Stomach (tissue), 9 donors: Measurements from ENCODE around the gene RPTOR. TPM values are rescaled to one million over a fixed set of nuclear protein-coding genes. Genes with fewer than 3 reads are reported as not detected.

Experiments used
- DNase-seq, 2 donors: peaks; one replicate each; pipeline versions ENCODE4 v3.0.0 to v3.0.0-alpha.2; 2013 to 2019
- H3K27ac ChIP-seq, 5 donors: fragments of 200-600 bp in 4 of 5; sonication (generic) in 4 of 5; one replicate each; pipeline ENCODE4 v1.5.1; 2013 to 2019; ENCODE audit warnings: mild to moderate bottlenecking in 1 of 5, moderate library complexity in 1 of 5
- H3K27me3 ChIP-seq, 3 donors: fragments of 200-600 bp; sonication (generic); one replicate each; pipeline ENCODE4 v1.5.1; 2017 to 2019; ENCODE audit warnings: mixed run types in 1 of 3
- H3K36me3 ChIP-seq, 4 donors: fragments of 200-600 bp; sonication (generic); 1 replicate in 3 of 4; 2 replicates in 1 of 4; pipeline ENCODE4 v1.5.1; 2016 to 2019
- H3K4me1 ChIP-seq, 4 donors: fragments of 200-600 bp; sonication (generic); one replicate each; pipeline ENCODE4 v1.5.1; 2016 to 2019
- H3K4me3 ChIP-seq, 4 donors: fragments of 200-600 bp; sonication (generic) in 3 of 4; one replicate each; pipeline ENCODE4 v1.5.1; 2016 to 2019; ENCODE audit warnings: mild to moderate bottlenecking in 1 of 4
- H3K9me3 ChIP-seq, 4 donors: fragments of 200-600 bp; sonication (generic); one replicate each; pipeline ENCODE4 v1.5.1; 2016 to 2019
- EP300 ChIP-seq: sonication (generic); formaldehyde crosslinking; IDR thresholded peaks from one replicate; pipeline ENCODE4 v1.6.1; 2017; ENCODE audit warnings: antibody characterized with exemption
- POLR2A ChIP-seq, 4 donors: fragments of 450-650 bp; IDR thresholded peaks; one replicate each; pipeline ENCODE4 v1.6.1; 2016; ENCODE audit warnings: antibody characterized with exemption in 4 of 4, control low read depth in 2 of 4, mild to moderate bottlenecking in 1 of 4, moderate library complexity in 1 of 4
- POLR2AphosphoS5 ChIP-seq, 3 donors: sonication (generic); formaldehyde crosslinking; IDR thresholded peaks; one replicate each; pipeline ENCODE4 v1.6.1; 2016; ENCODE audit warnings: antibody characterized with exemption in 3 of 3
- WGBS, 5 donors: extraction: QIAGEN DNeasy Blood & Tissue Kit in 3 of 5; methylation state at CpG; one replicate each; pipeline versions ENCODE4 v1.1.5 to v1.1.7; 2013 to 2018; 5-methylcytosine and 5-hydroxymethylcytosine counted together
- intact Hi-C: fragments of 100-400 bp; cut with DNase I; formaldehyde crosslinking; loops from one replicate; pipeline ENCODE4 v1.15.1; 2023; ENCODE audit warnings: low total_unique reads
- polyA plus RNA-seq, 3 donors: library from polyadenylated mRNA; stranded (reverse); fragments of 200-250 nt; gene quantifications; one replicate each; pipeline ENCODE4 v1.2.3, GENCODE V29; 2013
- total RNA-seq, 5 donors: library from RNA; depleted of rRNA; stranded (reverse); fragments of >200 nt; gene quantifications; one replicate each; pipeline versions ENCODE4 v1.1.0 to v1.2.3, GENCODE V29; 2014 to 2016
- TF ChIP-seq, protein P1 (sequence below), 7 experiments: fragments of 450-650 bp in 4 of 7; fragments of 200-600 bp in 3 of 7; sonication (generic) in 3 of 7; IDR thresholded peaks; one replicate each; pipeline ENCODE4 v1.5.1; 2016 to 2019; ENCODE audit warnings: antibody characterized with exemption in 7 of 7, control low read depth in 2 of 7, mild to moderate bottlenecking in 1 of 7
- donor health status: healthy with polysubstance abuse.
- donor health status: Bipolar disorder and iron deficiency.
- donor health status: healthy.

RPTOR gene
- total and polyA plus RNA-seq, 8 donors, result 3.8 to 103 (median 19.3) TPM

DNA sequence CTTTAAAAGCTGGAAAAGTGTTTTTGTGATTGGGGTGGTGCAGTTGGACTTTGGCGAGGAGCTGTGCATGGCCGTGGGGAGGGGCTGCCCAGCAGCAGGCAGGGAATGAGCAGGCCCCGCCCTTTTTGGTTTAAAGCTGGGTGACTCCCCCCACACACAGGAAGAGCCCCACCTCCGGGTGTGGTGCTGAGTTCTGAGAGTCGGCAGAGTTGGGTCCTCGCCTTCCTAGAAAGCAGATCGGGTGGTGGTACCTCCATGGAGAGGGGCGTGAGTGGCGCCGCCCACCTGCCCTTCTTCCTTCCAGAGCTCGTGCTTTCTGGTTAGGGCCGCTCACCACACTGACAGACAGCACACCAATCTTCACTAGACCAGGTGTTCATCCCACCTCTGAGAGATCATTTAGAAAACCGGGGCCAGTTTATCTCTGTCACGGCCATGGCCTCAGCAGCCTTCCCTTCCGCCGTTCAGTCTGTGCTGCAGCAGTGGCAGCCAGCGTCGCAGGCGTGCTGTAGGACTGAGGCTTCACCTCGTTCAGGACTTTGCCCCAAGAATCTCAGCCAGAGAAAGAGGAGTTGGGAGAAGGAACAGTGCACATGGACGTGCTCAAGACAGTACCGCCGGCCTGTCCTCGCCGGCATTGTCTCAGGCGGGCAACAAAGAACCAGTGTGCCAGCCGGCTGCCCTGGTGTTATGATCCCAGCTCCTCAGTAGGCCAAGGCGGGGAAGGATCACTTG lies 303.0 kb downstream of the RPTOR start:
- H3K4me1 ChIP-seq, result no peaks in the 10 kb centered on the region
- H3K9me3 ChIP-seq, result no peaks in the 10 kb centered on the region
- no peaks in the 10 kb centered on the region for H3K27me3 ChIP-seq
- intact Hi-C loops, result no loop called here
- WGBS, 5 donors, result 69 to 84% (median 78%) methylated on average over 18 to 28 of the region's 28 CpGs
- H3K4me3 ChIP-seq, result no peak overlapping the region
- peaks cover 0 to 72% (median 54%) of the 10 kb centered on the region in 4 donors for H3K36me3 ChIP-seq
- TF ChIP-seq, protein P1, sequence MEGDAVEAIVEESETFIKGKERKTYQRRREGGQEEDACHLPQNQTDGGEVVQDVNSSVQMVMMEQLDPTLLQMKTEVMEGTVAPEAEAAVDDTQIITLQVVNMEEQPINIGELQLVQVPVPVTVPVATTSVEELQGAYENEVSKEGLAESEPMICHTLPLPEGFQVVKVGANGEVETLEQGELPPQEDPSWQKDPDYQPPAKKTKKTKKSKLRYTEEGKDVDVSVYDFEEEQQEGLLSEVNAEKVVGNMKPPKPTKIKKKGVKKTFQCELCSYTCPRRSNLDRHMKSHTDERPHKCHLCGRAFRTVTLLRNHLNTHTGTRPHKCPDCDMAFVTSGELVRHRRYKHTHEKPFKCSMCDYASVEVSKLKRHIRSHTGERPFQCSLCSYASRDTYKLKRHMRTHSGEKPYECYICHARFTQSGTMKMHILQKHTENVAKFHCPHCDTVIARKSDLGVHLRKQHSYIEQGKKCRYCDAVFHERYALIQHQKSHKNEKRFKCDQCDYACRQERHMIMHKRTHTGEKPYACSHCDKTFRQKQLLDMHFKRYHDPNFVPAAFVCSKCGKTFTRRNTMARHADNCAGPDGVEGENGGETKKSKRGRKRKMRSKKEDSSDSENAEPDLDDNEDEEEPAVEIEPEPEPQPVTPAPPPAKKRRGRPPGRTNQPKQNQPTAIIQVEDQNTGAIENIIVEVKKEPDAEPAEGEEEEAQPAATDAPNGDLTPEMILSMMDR (IDR thresholded peaks at IDR 0.05), result no peak
- TF ChIP-seq POLR2AphosphoS5 (IDR thresholded peaks at IDR 0.05) (no peak), EP300 (no peak), POLR2A (IDR thresholded peaks at IDR 0.05) (no peak)
- DNase-seq, result peak in 1 of 2 donors; percentile 65
- H3K27ac ChIP-seq, result no peak overlapping the region

DNA sequence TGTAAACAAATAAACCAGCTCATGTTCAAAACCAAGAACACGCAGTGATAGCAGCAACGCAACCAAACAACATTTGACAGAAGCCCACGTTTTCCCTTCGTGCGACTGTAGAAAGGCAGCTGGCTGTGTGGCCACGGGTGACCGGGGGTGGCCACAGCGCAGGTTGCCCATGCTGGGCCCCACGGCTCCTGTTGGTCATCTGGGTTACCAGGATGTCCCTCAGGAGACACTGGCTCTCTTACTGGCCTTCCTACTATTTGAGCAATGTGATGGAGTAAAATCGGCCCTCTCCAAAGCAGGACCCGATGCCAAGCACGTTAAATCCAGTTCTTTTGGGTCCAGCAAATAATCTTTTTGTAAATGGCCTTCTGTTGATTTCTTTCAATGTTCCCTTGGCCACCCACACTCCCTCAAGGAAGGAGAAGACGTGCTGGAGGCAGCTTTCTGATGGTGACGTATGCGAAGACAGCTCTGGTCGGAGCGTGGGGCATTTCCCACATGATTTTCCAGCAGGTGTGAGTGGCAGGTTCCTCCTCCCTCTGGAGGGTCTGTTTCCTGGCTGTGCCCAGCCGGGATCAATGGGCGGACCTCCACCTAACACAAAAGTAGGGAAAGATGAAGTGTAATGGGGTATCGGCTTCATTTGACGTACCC lies 303.9 kb downstream of the RPTOR start:
- Histone ChIP-seq H3K4me1 (no peaks in the 10 kb centered on the region), H3K27ac (no peak overlapping the region), H3K4me3 (no peak overlapping the region), H3K36me3 (peaks cover 0 to 70% (median 53%) of the 10 kb centered on the region in 4 donors), H3K27me3 (no peaks in the 10 kb centered on the region), H3K9me3 (no peaks in the 10 kb centered on the region)
- no peak for DNase-seq
- intact Hi-C loops, result no loop called here
- WGBS, 5 donors, result 94 to 97% (median 95%) methylated on average over 21 of the region's 21 CpGs
- TF ChIP-seq POLR2AphosphoS5 (IDR thresholded peaks at IDR 0.05) (no peak), EP300 (no peak), POLR2A (IDR thresholded peaks at IDR 0.05) (no peak)
- TF ChIP-seq, protein P1 (IDR thresholded peaks at IDR 0.05), result no peak

DNA sequence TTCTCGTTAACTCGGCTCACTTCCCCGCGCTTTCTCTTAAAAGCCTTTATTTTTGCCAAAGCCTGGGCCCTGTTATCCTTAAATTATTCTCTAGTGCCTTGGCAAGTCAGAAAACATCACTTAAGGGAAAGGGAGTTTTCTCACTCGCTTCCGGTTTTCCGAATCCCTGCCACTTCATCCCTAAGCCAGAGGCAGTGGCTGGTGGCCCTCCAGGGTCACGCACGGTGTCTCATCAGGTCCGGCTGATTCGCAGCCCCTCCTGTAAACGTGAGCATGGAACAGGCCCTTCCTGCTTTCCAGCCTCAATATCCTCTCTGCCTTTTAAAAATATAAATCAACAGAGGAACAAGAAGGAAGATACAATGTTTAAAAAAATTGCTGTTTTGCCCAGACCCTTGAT lies 304.5 kb downstream of the RPTOR start:
- H3K4me3 ChIP-seq, result no peak overlapping the region
- H3K27ac ChIP-seq, result no peak overlapping the region
- no peaks in the 10 kb centered on the region for H3K4me1 ChIP-seq
- 92 to 98% (median 96%) methylated on average over 12 of the region's 12 CpGs for WGBS, 5 donors
- no peak for TF ChIP-seq POLR2AphosphoS5 (IDR thresholded peaks at IDR 0.05)
- TF ChIP-seq, protein P1 (IDR thresholded peaks at IDR 0.05), result no peak
- TF ChIP-seq EP300, result no peak
- no peak for TF ChIP-seq POLR2A (IDR thresholded peaks at IDR 0.05)
- peaks cover 0 to 64% (median 53%) of the 10 kb centered on the region in 4 donors for H3K36me3 ChIP-seq
- no peak for DNase-seq
- H3K27me3 ChIP-seq, result no peaks in the 10 kb centered on the region
- no peaks in the 10 kb centered on the region for H3K9me3 ChIP-seq
- intact Hi-C loops, result no loop called here

DNA sequence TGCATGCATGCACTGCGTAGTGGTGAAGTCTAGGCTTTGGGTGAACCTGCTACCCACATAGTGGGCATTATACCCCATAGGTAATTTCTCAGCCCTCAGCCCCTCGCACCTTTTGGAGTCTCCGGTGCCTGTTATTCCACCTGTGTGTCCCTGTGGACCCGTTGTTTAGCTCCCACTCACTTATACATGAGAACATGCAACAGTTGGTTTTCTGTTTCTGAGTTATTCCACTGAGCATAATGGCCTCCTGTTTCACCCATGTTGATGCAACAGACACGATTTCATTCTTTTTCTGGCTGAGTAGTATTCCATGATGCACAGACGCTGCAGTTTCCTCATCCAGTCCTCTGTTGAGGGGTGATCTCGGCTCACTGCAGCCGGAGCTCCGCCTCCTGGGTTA lies 305.5 kb downstream of the RPTOR start:
- Histone ChIP-seq H3K27me3 (no peaks in the 10 kb centered on the region), H3K4me3 (no peak overlapping the region), H3K36me3 (peaks cover 0 to 58% (median 50%) of the 10 kb centered on the region in 4 donors), H3K4me1 (no peaks in the 10 kb centered on the region), H3K27ac (no peak overlapping the region), H3K9me3 (no peaks in the 10 kb centered on the region)
- no peak for DNase-seq
- 89 to 97% (median 93%) methylated on average over 9 of the region's 9 CpGs for WGBS, 5 donors
- TF ChIP-seq POLR2A (IDR thresholded peaks at IDR 0.05) (no peak), EP300 (no peak)
- TF ChIP-seq, protein P1 (IDR thresholded peaks at IDR 0.05), result no peak
- intact Hi-C loops, result no loop called here
